ENCODE results near the gene CCS.

CCS gene

GRCh38 chr11:66569076-66569475 is 23.9 kb upstream of the CCS start:
- Histone ChIP-seq H3K4me2 (ENCODE audit: low read length) (no peak overlapping the region), H3K27me3 (ENCODE audit: insufficient read depth, low read length) (peaks cover 11% of the 10 kb centered on the region; the same call in 1 of the 2 replicates), H4K20me1 (ENCODE audit: insufficient read depth, low read length) (no peaks in the 10 kb centered on the region), H3K9me2 (ENCODE audit: low read depth, low read length) (no peaks in the 10 kb centered on the region), H3K27ac (ENCODE audit: low read depth, low read length, poor library complexity, severe bottlenecking) (no peak overlapping the region), H3K9ac (ENCODE audit: low read length) (no peak overlapping the region), H3K4me3 (ENCODE audit: low read depth, low read length, poor library complexity, severe bottlenecking) (no peak overlapping the region), H3F3A (ENCODE audit: insufficient read depth, low read length) (no peaks in the 10 kb centered on the region), H3K4me1 (ENCODE audit: insufficient read depth, low read length, severe bottlenecking) (peaks cover 10% of the 10 kb centered on the region), H2AFZ (ENCODE audit: low read length) (no peak overlapping the region), H3K79me2 (ENCODE audit: insufficient read depth, low read length) (no peaks in the 10 kb centered on the region), H3K9me3 (ENCODE audit: low read length) (no peaks in the 10 kb centered on the region), H3K36me3 (ENCODE audit: insufficient read depth, low read length) (no peaks in the 10 kb centered on the region)
- TF ChIP-seq CTCF (IDR thresholded peaks at IDR 0.05; ENCODE audit: low read length) (no peak), EZH2 (IDR thresholded peaks at IDR 0.05; ENCODE audit: borderline replicate concordance, low read length) (no peak)

GRCh38 chr11:66570079-66570849 is 22.7 kb upstream of the CCS start:
- Histone ChIP-seq H3K4me1 (ENCODE audit: insufficient read depth, low read length, severe bottlenecking) (peaks cover 10% of the 10 kb centered on the region), H3F3A (ENCODE audit: insufficient read depth, low read length) (no peaks in the 10 kb centered on the region), H3K4me2 (ENCODE audit: low read length) (no peak overlapping the region), H3K9me2 (ENCODE audit: low read depth, low read length) (no peaks in the 10 kb centered on the region), H3K4me3 (ENCODE audit: low read depth, low read length, poor library complexity, severe bottlenecking) (no peak overlapping the region), H3K79me2 (ENCODE audit: insufficient read depth, low read length) (no peaks in the 10 kb centered on the region), H3K27ac (ENCODE audit: low read depth, low read length, poor library complexity, severe bottlenecking) (no peak overlapping the region), H3K9me3 (ENCODE audit: low read length) (no peaks in the 10 kb centered on the region), H3K36me3 (ENCODE audit: insufficient read depth, low read length) (no peaks in the 10 kb centered on the region), H2AFZ (ENCODE audit: low read length) (no peak overlapping the region), H3K9ac (ENCODE audit: low read length) (no peak overlapping the region), H4K20me1 (ENCODE audit: insufficient read depth, low read length) (no peaks in the 10 kb centered on the region), H3K27me3 (ENCODE audit: insufficient read depth, low read length) (0 out of 2 replicates have a peak, but pooled peaks cover 11% of the 10 kb centered on the region)
- TF ChIP-seq CTCF (IDR thresholded peaks at IDR 0.05; ENCODE audit: low read length), result no peak
- TF ChIP-seq EZH2 (IDR thresholded peaks at IDR 0.05; ENCODE audit: borderline replicate concordance, low read length), result no peak

- H3K9ac ChIP-seq (ENCODE audit: low read length), result no peak overlapping the region
- H3K27me3 ChIP-seq (ENCODE audit: insufficient read depth, low read length), result 0 out of 2 replicates have a peak, but pooled peaks cover 11% of the 10 kb centered on the region
- no peak overlapping the region for H3K4me2 ChIP-seq (ENCODE audit: low read length)
- H3K79me2 ChIP-seq (ENCODE audit: insufficient read depth, low read length), result no peaks in the 10 kb centered on the region
- H4K20me1 ChIP-seq (ENCODE audit: insufficient read depth, low read length), result no peaks in the 10 kb centered on the region
- no peak overlapping the region for H3K4me3 ChIP-seq (ENCODE audit: low read depth, low read length, poor library complexity, severe bottlenecking)
- H3K9me2 ChIP-seq (ENCODE audit: low read depth, low read length), result no peaks in the 10 kb centered on the region
- TF ChIP-seq EZH2 (IDR thresholded peaks at IDR 0.05; ENCODE audit: borderline replicate concordance, low read length), result no peak
- no peak for TF ChIP-seq CTCF (IDR thresholded peaks at IDR 0.05; ENCODE audit: low read length)
- peaks cover 10% of the 10 kb centered on the region for H3K4me1 ChIP-seq (ENCODE audit: insufficient read depth, low read length, severe bottlenecking)
- no peaks in the 10 kb centered on the region for H3F3A ChIP-seq (ENCODE audit: insufficient read depth, low read length)
- H3K9me3 ChIP-seq (ENCODE audit: low read length), result no peaks in the 10 kb centered on the region
- H3K36me3 ChIP-seq (ENCODE audit: insufficient read depth, low read length), result no peaks in the 10 kb centered on the region
- H2AFZ ChIP-seq (ENCODE audit: low read length), result no peak overlapping the region
- no peak overlapping the region for H3K27ac ChIP-seq (ENCODE audit: low read depth, low read length, poor library complexity, severe bottlenecking)
Observed at GRCh38 chr11:66570850-66571180, 22.2 kb upstream of the CCS start.
